Osteocyte (in vitro differentiated cells): Measurements from ENCODE around the gene WDR64. TPM values are rescaled to one million over a fixed set of nuclear protein-coding genes. Genes with fewer than 3 reads are reported as not detected.

Experiments used
- DNase-seq: peaks from one replicate; pipeline ENCODE4 v3.0.0; 2021; ENCODE audit warnings: mixed read lengths; ENCODE audit not compliant: unreplicated experiment; ENCODE audit errors: extremely low spot score
- H3K27ac Mint-ChIP-seq: one replicate; pipeline ENCODE4 v1.8.0; 2021; ENCODE audit warnings: mild to moderate bottlenecking, mixed read lengths; ENCODE audit not compliant: unreplicated experiment
- H3K27me3 Mint-ChIP-seq: one replicate; pipeline ENCODE4 v1.8.0; 2021; ENCODE audit warnings: mixed read lengths; ENCODE audit not compliant: unreplicated experiment
- H3K36me3 Mint-ChIP-seq: one replicate; pipeline ENCODE4 v1.8.0; 2021; ENCODE audit warnings: mixed read lengths; ENCODE audit not compliant: unreplicated experiment
- H3K4me1 Mint-ChIP-seq: one replicate; pipeline ENCODE4 v1.8.0; 2021; ENCODE audit warnings: mixed read lengths; ENCODE audit not compliant: unreplicated experiment
- H3K4me3 Mint-ChIP-seq: one replicate; pipeline ENCODE4 v1.8.0; 2021; ENCODE audit warnings: mild to moderate bottlenecking, moderate library complexity, mixed read lengths; ENCODE audit not compliant: unreplicated experiment
- H3K9me3 Mint-ChIP-seq: one replicate; pipeline ENCODE4 v1.8.0; 2021; ENCODE audit warnings: mixed read lengths; ENCODE audit not compliant: unreplicated experiment
- total RNA-seq: library from RNA; stranded (reverse); gene quantifications from 2 replicates; pipeline ENCODE4 v1.2.1, GENCODE V29; 2021
- TF ChIP-seq, protein P1 (sequence below): fragments of 200-600 bp; sonication (generic); IDR thresholded peaks from 2 replicates; pipeline ENCODE4 v1.5.0; 2021; ENCODE audit warnings: antibody characterized with exemption, mild to moderate bottlenecking, moderate library complexity

The WDR64 gene
- total RNA-seq, 1 donor from 2014 or later: not detected

DNA sequence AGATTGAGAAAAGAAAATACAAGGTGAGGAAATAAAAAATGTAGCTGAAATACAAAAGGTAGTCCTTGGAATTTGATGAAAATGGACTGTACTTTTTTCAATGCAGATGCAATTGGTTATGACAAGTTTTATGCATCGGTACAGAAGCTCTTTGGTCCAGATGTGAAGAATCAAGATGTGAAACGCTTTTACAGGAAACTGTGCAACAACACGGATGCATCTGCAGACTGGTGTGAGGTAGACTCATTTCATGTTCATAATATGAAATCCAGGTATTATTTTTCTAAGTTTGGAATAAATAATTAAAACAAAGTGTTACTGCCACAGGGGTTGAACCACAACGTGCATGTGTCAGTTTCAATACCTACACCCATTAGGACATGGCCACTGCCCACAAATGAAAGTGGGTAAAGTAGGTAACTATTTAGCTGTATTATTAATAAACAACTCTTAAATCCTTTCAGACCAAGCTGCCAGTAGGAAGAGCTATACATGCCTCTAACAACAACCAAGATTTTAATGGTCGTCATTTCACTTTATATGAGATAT lies 8.4 kb downstream of the WDR64 start:
- TF ChIP-seq, protein P1, sequence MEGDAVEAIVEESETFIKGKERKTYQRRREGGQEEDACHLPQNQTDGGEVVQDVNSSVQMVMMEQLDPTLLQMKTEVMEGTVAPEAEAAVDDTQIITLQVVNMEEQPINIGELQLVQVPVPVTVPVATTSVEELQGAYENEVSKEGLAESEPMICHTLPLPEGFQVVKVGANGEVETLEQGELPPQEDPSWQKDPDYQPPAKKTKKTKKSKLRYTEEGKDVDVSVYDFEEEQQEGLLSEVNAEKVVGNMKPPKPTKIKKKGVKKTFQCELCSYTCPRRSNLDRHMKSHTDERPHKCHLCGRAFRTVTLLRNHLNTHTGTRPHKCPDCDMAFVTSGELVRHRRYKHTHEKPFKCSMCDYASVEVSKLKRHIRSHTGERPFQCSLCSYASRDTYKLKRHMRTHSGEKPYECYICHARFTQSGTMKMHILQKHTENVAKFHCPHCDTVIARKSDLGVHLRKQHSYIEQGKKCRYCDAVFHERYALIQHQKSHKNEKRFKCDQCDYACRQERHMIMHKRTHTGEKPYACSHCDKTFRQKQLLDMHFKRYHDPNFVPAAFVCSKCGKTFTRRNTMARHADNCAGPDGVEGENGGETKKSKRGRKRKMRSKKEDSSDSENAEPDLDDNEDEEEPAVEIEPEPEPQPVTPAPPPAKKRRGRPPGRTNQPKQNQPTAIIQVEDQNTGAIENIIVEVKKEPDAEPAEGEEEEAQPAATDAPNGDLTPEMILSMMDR: no peak
- Mint-ChIP-seq H3K4me3 (no peak overlapping the region), H3K4me1 (peaks cover 1% of the 10 kb centered on the region)

GRCh38 chr1:241666419-241666818 lies 14.3 kb downstream of the WDR64 start:
- TF ChIP-seq, protein P1: no peak
- H3K27me3 Mint-ChIP-seq: peaks cover 2% of the 10 kb centered on the region
- no peaks in the 10 kb centered on the region for H3K4me1 Mint-ChIP-seq
- no peaks in the 10 kb centered on the region for H3K9me3 Mint-ChIP-seq
- H3K36me3 Mint-ChIP-seq: no peaks in the 10 kb centered on the region
- no peak overlapping the region for H3K4me3 Mint-ChIP-seq
- no peak overlapping the region for H3K27ac Mint-ChIP-seq
- DNase-seq: no peak

More for the DNA sequence above, 8.4 kb downstream of the WDR64 start:
- Mint-ChIP-seq H3K36me3 (no peaks in the 10 kb centered on the region), H3K9me3 (no peaks in the 10 kb centered on the region), H3K27ac (no peak overlapping the region), H3K27me3 (no peaks in the 10 kb centered on the region)
- DNase-seq: no peak

DNA sequence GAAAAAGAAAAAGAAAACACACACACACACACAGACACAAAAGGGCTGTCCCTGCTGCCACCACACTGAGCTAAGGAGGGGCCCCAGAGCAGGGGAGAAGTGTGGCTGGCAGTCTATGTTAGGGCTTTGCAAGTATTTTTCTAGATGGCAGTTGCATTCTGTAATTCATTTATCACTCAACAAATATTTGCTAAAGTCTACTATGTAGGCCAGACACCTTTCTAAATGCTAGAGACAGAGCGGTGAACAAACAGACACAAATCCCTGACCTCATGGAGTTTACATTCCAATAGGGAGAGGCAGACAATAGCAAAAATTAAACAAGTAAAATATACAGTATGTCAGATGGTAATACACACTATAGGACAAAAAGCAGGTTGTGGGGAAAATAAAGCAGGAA lies 20.2 kb downstream of the WDR64 start:
- Mint-ChIP-seq H3K27me3 (peaks cover 37% of the 10 kb centered on the region), H3K9me3 (no peaks in the 10 kb centered on the region), H3K4me3 (no peak overlapping the region), H3K36me3 (no peaks in the 10 kb centered on the region), H3K27ac (no peak overlapping the region), H3K4me1 (no peaks in the 10 kb centered on the region)
- TF ChIP-seq, protein P1: no peak
- DNase-seq: no peak

- no peaks in the 10 kb centered on the region for H3K36me3 Mint-ChIP-seq
- peaks cover 55% of the 10 kb centered on the region for H3K27me3 Mint-ChIP-seq
- H3K9me3 Mint-ChIP-seq: no peaks in the 10 kb centered on the region
- TF ChIP-seq, protein P1: no peak
- H3K27ac Mint-ChIP-seq: no peak overlapping the region
- DNase-seq: no peak
- no peak overlapping the region for H3K4me3 Mint-ChIP-seq
- H3K4me1 Mint-ChIP-seq: no peaks in the 10 kb centered on the region
Observed at GRCh38 chr1:241674805-241675384, 22.8 kb downstream of the WDR64 start.

- Mint-ChIP-seq H3K27ac (no peak overlapping the region), H3K9me3 (no peaks in the 10 kb centered on the region), H3K4me1 (no peaks in the 10 kb centered on the region), H3K27me3 (peaks cover 64% of the 10 kb centered on the region), H3K4me3 (no peak overlapping the region), H3K36me3 (no peaks in the 10 kb centered on the region)
- TF ChIP-seq, protein P1: no peak
- no peak for DNase-seq
Observed at GRCh38 chr1:241675983-241676382, 23.9 kb downstream of the WDR64 start.
